GM21576 (cell line): ENCODE measurements around the gene ELK3.

Experiments used
- ATAC-seq: cut with Tn5 transposase; IDR thresholded peaks from one replicate; pipeline ENCODE4 v1.9.1; 2021; ENCODE audit warnings: mild to moderate bottlenecking, moderate library complexity; ENCODE audit not compliant: unreplicated experiment

The ELK3 gene

GRCh38 chr12:96234591-96235483, 40.7 kb downstream of the ELK3 start:
- no peak for ATAC-seq

- no peak for ATAC-seq
These were observed 41.3 kb downstream of the ELK3 start for GRCh38 chr12:96235484-96235826.

- ATAC-seq, result no peak
These were observed 42.1 kb downstream of the ELK3 start for GRCh38 chr12:96236221-96236822.

- no peak for ATAC-seq
These were observed 42.9 kb downstream of the ELK3 start for GRCh38 chr12:96237035-96237434.

GRCh38 chr12:96237465-96238077, 43.4 kb downstream of the ELK3 start:
- no peak for ATAC-seq

- no peak for ATAC-seq
These were observed 44.3 kb downstream of the ELK3 start for GRCh38 chr12:96238336-96239047.

- no peak for ATAC-seq
These were observed 45.8 kb downstream of the ELK3 start for GRCh38 chr12:96239711-96240635.

GRCh38 chr12:96240656-96241055, 46.5 kb downstream of the ELK3 start:
- no peak for ATAC-seq

GRCh38 chr12:96241431-96241830, 47.3 kb downstream of the ELK3 start:
- ATAC-seq, result no peak

- ATAC-seq, result no peak
These were observed 47.7 kb downstream of the ELK3 start for GRCh38 chr12:96241846-96242256.

- no peak for ATAC-seq
These were observed 48.4 kb downstream of the ELK3 start for GRCh38 chr12:96242597-96242996.

- no peak for ATAC-seq
These were observed 50.7 kb downstream of the ELK3 start for GRCh38 chr12:96244826-96245225.

GRCh38 chr12:96246926-96247505, 52.8 kb downstream of the ELK3 start:
- ATAC-seq, result no peak

GRCh38 chr12:96247563-96247962, 53.4 kb downstream of the ELK3 start:
- ATAC-seq, result no peak

- no peak for ATAC-seq
These were observed 54.2 kb downstream of the ELK3 start for GRCh38 chr12:96248136-96248931.

- no peak for ATAC-seq
These were observed 55.3 kb downstream of the ELK3 start for GRCh38 chr12:96249196-96250118.

GRCh38 chr12:96250119-96250685, 56.0 kb downstream of the ELK3 start:
- ATAC-seq, result no peak

GRCh38 chr12:96255077-96255476, 60.9 kb downstream of the ELK3 start:
- no peak for ATAC-seq
